KOPT-K1 (cell line): Measurements from ENCODE around the gene ITGAX.
"Not testable (repeated sequence)": the region's sequence is repeated elsewhere in the genome, so short reads cannot be mapped to it uniquely, and the experiment has no call there.

Source experiments
- H3K27ac ChIP-seq: fragments of 200-600 bp; sonication (generic); 2 replicates; pipeline ENCODE4 v1.5.1; 2016; ENCODE audit warnings: antibody characterized with exemption, mild to moderate bottlenecking, low read depth, low read length; ENCODE audit not compliant: poor library complexity, severe bottlenecking
- H3K36me3 ChIP-seq: fragments of 200-600 bp; sonication (generic); 2 replicates; pipeline ENCODE4 v1.5.1; 2017; ENCODE audit warnings: antibody characterized with exemption, mild to moderate bottlenecking, low read length, moderate library complexity; ENCODE audit not compliant: insufficient read depth
- H3K9me3 ChIP-seq: fragments of 200-600 bp; sonication (generic); 2 replicates; pipeline ENCODE4 v1.5.1; 2017; ENCODE audit warnings: antibody characterized with exemption, low read length, mild to moderate bottlenecking; ENCODE audit not compliant: insufficient read depth, poor library complexity, severe bottlenecking

Gene ITGAX

DNA sequence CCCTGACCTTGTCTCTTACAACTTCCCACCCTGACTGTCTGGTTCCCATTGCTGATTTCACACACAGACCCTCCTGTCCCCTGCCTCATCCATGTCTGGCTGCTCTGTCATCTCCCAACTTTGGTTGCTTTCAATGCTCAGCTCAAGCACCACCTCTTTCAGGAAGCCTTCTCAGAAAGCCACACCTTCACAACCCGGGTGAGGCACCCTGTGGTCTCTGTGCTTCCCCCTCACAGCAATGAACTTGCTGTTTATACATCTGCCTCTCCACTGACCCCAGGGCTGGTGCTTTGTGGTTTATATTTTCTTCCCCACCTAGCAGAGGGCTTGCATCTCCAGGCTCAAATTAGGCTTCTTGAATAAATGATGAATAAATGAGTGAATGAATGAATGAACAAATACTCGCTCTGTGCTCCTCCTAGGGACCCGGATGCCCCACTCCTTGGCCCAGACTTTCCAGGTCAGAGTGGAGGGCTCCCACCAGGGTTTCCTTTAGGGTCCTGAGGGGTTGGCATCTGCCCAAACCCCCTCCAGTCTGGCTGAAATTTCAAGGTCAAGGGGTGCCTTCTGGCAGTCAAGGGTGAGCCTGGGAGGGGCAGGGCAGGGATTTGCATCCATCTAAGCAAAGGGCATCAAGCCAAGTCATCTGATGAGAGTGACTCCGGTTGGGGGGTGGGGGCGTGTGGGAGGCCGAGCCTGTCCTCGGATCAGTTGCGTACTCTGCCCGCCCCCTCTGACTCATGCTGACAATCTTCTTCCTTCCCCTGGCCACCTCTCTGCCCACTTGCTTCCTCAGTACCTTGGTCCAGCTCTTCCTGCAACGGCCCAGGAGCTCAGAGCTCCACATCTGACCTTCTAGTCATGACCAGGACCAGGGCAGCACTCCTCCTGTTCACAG, at the start of gene ITGAX:
Gene ITGAX (plus strand): TSS at position 783 of the 898 bp plus-strand sequence. CDS start 79 bp downstream, at position 862.
- H3K36me3 ChIP-seq: no peaks in the 10 kb centered on the region
- H3K9me3 ChIP-seq: no peaks in the 10 kb centered on the region
- H3K27ac ChIP-seq: no peak within 1 kb of the TSS

DNA sequence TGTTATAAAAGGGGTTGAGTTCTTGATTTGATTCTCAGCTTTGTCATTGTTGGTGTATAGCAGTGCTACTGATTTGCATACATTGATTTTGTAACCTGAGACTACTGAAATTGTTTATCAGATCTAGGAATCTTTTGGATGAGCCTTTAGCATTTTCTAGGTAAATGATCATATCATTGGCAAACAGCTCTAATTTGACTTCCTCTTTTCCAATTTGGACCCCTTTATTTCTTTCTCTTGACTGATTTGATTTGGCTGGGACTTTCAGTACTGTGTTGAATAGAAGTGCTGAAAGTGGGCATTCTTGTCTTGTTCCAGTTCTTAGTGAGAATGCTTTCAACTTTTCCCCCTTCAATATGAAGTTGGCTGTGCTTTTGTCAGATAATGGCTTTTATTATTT, 49.8 kb upstream of the ITGAX start:
- no peaks in the 10 kb centered on the region for H3K36me3 ChIP-seq
- no peaks in the 10 kb centered on the region for H3K9me3 ChIP-seq
- no peak overlapping the region for H3K27ac ChIP-seq

DNA sequence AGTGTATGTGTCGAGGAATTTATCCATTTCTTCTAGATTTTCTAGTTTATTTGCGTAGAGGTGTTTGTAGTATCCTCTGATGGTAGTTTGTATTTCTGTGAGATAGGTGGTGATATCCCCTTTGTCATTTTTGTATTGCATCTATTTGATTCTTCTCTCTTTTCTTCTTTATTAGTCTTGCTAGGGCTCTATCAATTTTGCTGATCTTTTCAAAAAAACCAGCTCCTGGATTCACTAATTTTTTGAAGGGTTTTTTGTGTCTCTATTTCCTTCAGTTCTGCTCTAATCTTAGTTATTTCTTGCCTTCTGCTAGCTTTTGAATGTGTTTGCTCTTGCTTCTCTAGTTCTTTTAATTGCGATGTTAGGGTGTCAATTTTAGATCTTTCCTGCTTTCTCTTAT, 46.6 kb upstream of the ITGAX start:
- H3K36me3 ChIP-seq, H3K27ac ChIP-seq, H3K9me3 ChIP-seq: not testable (repeated sequence)

DNA sequence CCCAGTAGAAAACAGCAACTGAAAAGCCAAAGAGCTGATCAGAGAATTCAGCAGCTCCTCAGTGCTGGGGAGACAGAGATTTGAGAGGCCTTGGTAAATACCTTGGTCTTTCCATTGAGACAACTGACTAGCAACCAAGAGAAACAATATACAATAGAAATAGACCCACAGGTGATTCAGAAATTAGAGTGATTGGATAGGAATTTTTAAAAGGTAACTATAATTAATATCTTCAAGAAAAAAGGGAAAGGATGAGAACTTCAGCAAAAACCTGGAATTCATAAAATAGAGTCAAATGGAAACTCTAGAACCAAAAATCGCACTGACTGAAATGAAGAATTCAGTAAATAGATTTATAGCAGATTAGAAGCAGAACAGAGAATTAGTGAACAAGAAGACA, 32.5 kb upstream of the ITGAX start:
- H3K27ac ChIP-seq: no peak overlapping the region
- H3K9me3 ChIP-seq: peaks cover 29% of the 10 kb centered on the region

DNA sequence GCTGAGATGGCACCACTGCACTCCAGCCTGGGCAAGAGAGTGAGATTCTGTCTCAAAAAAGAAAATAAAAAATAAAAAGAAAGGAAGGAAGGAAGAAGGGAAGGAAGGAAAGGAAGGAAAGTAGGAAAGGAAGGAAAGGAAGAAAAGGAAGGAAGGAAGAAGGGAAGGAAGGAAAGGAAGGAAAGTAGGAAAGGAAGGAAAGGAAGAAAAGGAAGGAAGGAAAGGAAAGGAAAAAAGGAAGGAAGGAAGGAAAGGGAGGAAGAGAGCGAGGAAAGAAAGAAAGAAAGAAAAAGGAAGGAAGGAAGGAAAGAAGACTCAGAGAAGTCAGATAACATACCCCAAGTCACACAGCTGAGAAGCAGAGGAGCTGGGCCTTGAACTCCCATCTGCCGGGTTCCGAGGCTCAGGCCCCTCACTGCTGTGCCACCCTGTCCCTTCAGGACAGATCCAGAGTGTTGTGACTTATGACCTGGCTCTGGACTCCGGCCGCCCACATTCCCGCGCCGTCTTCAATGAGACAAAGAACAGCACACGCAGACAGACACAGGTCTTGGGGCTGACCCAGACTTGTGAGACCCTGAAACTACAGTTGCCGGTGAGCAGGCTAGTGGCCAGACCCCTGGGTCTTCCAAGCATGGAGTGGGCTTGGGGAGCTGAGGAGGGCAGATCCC, 30.9 kb upstream of the ITGAX start:
- H3K36me3 ChIP-seq: no peaks in the 10 kb centered on the region
- H3K27ac ChIP-seq: no peak overlapping the region
- peaks cover 25% of the 10 kb centered on the region for H3K9me3 ChIP-seq

More for the DNA sequence above, 32.5 kb upstream of the ITGAX start:
- H3K36me3 ChIP-seq: no peaks in the 10 kb centered on the region

DNA sequence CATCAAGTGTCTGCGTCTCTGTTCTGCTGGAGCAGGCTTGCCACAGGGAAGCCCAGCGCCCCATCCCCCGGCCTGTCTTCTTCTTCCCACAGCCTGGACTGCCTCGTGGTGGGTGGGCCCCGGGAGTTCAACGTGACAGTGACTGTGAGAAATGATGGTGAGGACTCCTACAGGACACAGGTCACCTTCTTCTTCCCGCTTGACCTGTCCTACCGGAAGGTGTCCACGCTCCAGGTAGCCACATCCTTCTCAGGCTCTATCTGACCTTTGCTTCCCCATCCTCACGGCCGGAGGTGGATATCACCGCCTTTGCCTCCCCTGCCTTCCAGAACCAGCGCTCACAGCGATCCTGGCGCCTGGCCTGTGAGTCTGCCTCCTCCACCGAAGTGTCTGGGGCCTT, 29.8 kb upstream of the ITGAX start:
- peaks cover 25% of the 10 kb centered on the region for H3K9me3 ChIP-seq
- H3K27ac ChIP-seq: no peak overlapping the region
- H3K36me3 ChIP-seq: no peaks in the 10 kb centered on the region

DNA sequence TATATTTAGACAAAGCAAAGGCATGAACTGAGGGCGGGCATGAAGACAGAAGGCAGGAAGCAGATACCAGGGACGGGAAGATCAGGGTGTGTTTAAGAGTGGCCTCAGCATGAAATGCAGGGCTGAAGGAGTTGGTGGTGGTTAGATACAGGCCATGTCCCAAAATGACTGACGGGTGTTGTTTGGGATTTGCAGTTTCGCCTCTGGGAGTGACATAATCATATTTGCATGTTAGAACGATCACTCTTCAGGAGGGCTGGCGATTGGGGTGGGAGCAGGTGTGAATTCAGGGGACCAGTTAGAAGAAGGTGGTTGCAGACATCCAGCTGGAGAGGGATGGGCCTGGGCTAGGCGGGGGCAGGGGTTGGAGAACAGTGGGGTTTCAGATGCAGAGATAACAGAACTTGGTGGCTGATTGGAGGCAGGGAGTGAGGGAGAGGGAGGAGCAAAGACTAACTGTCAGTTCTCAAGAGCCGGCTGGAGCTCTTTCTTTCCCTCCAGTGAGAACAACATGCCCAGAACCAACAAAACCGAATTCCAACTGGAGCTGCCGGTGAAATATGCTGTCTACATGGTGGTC, 27.2 kb upstream of the ITGAX start:
- Histone ChIP-seq H3K9me3 (peaks cover 4% of the 10 kb centered on the region), H3K36me3 (no peaks in the 10 kb centered on the region), H3K27ac (no peak overlapping the region)

DNA sequence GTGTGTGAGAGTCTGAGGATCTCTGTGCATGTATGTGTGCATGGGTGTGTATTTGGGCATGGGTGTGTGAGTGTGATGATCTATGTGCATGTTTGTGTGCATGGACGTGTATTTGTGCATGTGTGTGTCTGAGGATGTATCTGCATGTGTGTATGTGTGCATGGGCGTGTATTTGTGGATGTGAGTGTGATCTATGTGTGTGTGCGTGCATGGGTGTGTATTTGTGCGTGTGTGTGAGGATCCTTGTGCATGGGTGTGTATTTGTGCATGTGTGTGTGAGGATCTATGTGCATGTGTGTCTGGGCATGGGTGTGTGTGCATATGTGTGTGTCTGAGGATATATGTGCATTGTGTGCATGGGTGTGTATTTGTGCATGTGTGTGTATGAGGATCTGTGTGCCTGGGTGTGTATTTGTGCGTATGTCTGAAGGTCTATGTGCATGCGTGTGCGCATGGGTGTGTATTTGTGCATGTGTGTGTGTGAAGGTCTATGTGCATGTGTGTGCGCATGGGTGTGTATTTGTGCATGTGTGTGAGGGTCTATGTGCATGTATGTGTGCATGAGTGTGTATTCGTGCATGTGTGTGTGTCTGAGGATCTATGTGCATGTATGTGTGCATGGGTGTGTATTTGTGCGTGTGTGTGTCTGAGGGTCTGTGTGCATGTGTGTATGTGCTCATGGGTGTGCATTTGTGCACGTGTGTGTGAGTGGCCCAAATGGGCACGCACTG, 26.5 kb upstream of the ITGAX start:
- Histone ChIP-seq H3K36me3 (no peaks in the 10 kb centered on the region), H3K9me3 (no peaks in the 10 kb centered on the region), H3K27ac (no peak overlapping the region)

DNA sequence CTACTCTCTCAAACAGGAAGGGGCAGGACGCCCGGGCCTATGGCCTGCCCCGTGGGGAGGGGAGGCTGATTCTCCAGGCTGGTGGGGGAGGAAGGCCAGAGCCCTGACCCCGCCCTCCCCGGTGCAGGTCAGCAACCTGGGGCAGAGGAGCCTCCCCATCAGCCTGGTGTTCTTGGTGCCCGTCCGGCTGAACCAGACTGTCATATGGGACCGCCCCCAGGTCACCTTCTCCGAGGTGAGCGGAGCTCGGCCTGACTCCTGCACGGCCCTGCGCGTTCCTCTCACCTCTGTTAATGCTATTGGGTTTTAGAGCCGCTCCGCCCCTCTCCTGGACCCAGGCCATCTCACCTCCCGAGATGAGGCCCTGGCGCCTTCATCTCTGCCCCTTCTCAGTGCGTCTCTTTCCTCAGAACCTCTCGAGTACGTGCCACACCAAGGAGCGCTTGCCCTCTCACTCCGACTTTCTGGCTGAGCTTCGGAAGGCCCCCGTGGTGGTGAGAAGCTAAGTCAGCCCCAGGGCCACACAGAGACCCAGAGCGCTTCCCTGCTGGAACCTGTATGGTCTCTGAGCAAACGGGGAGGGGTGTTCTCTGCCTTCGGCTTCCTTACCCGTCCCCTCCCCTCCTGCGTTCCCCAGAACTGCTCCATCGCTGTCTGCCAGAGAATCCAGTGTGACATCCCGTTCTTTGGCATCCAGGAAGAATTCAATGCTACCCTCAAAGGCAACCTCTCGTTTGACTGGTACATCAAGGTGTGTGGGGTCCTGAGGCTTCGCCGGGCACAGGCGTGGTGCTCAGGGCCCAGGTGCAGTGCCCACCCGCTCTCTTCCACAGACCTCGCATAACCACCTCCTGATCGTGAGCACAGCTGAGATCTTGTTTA, 25.1 kb upstream of the ITGAX start:
- H3K36me3 ChIP-seq: no peaks in the 10 kb centered on the region
- H3K9me3 ChIP-seq: no peaks in the 10 kb centered on the region
- no peak overlapping the region for H3K27ac ChIP-seq

DNA sequence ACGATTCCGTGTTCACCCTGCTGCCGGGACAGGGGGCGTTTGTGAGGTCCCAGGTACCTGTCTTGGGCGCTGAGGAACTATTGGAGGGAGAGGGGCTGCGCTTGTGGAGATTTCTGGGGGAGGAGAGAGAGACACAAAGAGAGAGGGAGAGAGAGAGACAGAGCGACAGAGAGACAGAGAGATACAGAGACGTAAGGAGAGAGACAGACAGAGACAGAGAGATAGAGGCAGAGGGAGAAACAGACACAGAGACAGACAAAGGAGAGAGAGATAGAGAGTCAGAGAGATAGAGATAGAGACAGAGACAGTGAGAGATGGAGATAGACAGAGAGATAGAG, 24.5 kb upstream of the ITGAX start:
- H3K36me3 ChIP-seq: no peaks in the 10 kb centered on the region
- H3K9me3 ChIP-seq: no peaks in the 10 kb centered on the region
- no peak overlapping the region for H3K27ac ChIP-seq

DNA sequence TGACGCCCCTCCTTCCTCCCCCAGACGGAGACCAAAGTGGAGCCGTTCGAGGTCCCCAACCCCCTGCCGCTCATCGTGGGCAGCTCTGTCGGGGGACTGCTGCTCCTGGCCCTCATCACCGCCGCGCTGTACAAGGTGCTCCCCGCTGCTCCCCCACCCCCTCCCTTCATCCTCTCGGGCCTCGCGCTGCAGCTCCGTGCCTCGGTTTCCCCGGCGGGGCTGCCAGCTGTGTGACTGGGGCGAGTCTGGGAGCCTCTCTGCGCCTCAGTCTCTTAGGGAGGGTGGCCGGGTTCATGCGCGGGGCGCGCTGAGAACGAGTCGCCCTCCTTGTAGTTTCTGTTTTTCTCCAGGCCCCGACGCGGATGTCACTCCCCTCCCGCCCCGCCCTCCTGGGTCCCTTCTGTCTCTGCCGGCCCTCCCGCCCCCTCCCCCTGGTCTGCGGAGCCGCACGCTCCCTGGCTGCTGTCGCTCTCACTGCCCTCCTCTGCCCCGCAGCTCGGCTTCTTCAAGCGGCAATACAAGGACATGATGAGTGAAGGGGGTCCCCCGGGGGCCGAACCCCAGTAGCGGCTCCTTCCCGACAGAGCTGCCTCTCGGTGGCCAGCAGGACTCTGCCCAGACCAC, 23.7 kb upstream of the ITGAX start:
- H3K36me3 ChIP-seq: no peaks in the 10 kb centered on the region
- H3K27ac ChIP-seq: no peak overlapping the region
- no peaks in the 10 kb centered on the region for H3K9me3 ChIP-seq

DNA sequence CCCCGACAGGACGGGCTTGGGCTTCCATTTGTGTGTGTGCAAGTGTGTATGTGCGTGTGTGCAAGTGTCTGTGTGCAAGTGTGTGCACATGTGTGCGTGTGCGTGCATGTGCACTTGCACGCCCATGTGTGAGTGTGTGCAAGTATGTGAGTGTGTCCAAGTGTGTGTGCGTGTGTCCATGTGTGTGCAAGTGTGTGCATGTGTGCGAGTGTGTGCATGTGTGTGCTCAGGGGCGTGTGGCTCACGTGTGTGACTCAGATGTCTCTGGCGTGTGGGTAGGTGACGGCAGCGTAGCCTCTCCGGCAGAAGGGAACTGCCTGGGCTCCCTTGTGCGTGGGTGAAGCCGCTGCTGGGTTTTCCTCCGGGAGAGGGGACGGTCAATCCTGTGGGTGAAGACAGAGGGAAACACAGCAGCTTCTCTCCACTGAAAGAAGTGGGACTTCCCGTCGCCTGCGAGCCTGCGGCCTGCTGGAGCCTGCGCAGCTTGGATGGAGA, 23.1 kb upstream of the ITGAX start:
- Histone ChIP-seq H3K36me3 (no peaks in the 10 kb centered on the region), H3K9me3 (no peaks in the 10 kb centered on the region), H3K27ac (no peak overlapping the region)

DNA sequence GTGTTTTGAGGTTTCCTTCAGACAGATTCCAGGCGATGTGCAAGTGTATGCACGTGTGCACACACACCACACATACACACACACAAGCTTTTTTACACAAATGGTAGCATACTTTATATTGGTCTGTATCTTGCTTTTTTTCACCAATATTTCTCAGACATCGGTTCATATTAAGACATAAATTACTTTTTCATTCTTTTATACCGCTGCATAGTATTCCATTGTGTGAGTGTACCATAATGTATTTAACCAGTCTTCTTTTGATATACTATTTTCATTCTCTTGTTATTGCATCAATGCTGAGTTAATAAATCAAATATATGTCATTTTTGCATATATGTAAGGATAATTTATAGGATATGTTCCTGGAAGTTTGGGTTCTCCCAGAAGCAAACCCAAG, 22.4 kb upstream of the ITGAX start:
- no peak overlapping the region for H3K27ac ChIP-seq
- no peaks in the 10 kb centered on the region for H3K36me3 ChIP-seq
- H3K9me3 ChIP-seq: no peaks in the 10 kb centered on the region
